Ramos (cell line): ENCODE results near the gene CCDC88C.

Source experiments
- in situ Hi-C: fragments of 300-500 bp; cut with MboI; formaldehyde crosslinking; loops from one replicate; pipeline ENCODE4 v1.14.3; 2022; ENCODE audit warnings: low sequenced_read_pairs; ENCODE audit not compliant: unreplicated experiment

CCDC88C gene

GRCh38 chr14:91335191-91336092, 82.2 kb downstream of the CCDC88C start:
- in situ Hi-C loops = no loop called here

GRCh38 chr14:91333650-91334039, 84.0 kb downstream of the CCDC88C start:
- in situ Hi-C loops = no loop called here

- in situ Hi-C loops = no loop called here
Measured at GRCh38 chr14:91332986-91333649, 84.5 kb downstream of the CCDC88C start.

GRCh38 chr14:91332171-91332985, 85.2 kb downstream of the CCDC88C start:
- in situ Hi-C loops = no loop called here

- in situ Hi-C loops = no loop called here
Measured at GRCh38 chr14:91331721-91332120, 85.9 kb downstream of the CCDC88C start.

GRCh38 chr14:91330856-91331255, 86.8 kb downstream of the CCDC88C start:
- in situ Hi-C loops = no loop called here

- in situ Hi-C loops = no loop called here
Measured at GRCh38 chr14:91330096-91330696, 87.4 kb downstream of the CCDC88C start.

GRCh38 chr14:91329486-91330014, 88.1 kb downstream of the CCDC88C start:
- in situ Hi-C loops = no loop called here

GRCh38 chr14:91328313-91329050, 89.1 kb downstream of the CCDC88C start:
- in situ Hi-C loops = no loop called here

- in situ Hi-C loops = no loop called here
Measured at GRCh38 chr14:91327661-91328312, 89.8 kb downstream of the CCDC88C start.

GRCh38 chr14:91327250-91327595, 90.4 kb downstream of the CCDC88C start:
- in situ Hi-C loops = no loop called here

GRCh38 chr14:91326514-91327249, 90.9 kb downstream of the CCDC88C start:
- in situ Hi-C loops = no loop called here

GRCh38 chr14:91324606-91325575, 92.7 kb downstream of the CCDC88C start:
- in situ Hi-C loops = loop anchor here (5.0 kb wide), 1 partner anchor 97 kb away; no protein-coding TSS in a partner anchor

- in situ Hi-C loops = loop anchor here (5.0 kb wide), 1 partner anchor 98 kb away; no protein-coding TSS in a partner anchor
Measured at GRCh38 chr14:91323671-91324605, 93.7 kb downstream of the CCDC88C start.

- in situ Hi-C loops = loop anchor here (5.0 kb wide), 1 partner anchor 99 kb away; no protein-coding TSS in a partner anchor
Measured at GRCh38 chr14:91323031-91323430, 94.6 kb downstream of the CCDC88C start.

- in situ Hi-C loops = loop anchor here (5.0 kb wide), 1 partner anchor 100 kb away; no protein-coding TSS in a partner anchor
Measured at GRCh38 chr14:91322623-91323022, 95.0 kb downstream of the CCDC88C start.
